Measurements from ENCODE around the gene LRMDA.
A peak's percentile ranks its signal among the peaks of the same experiment; 100 is the strongest.

Gene LRMDA

GRCh38 chr10:75845176-75845947 lies 413.9 kb downstream of the LRMDA start:
- Mint-ChIP-seq H3K9me3 (no peaks in the 10 kb centered on the region), H3K4me3 (no peak overlapping the region), H3K36me3 (ENCODE audit: low read depth) (no peaks in the 10 kb centered on the region), H3K27ac (peak overlapping the region in 1 of 3 experiments; percentile 13), H3K4me1 (peaks cover 25% of the 10 kb centered on the region), H3K27me3 (ENCODE audit: low read depth) (peaks cover 26% of the 10 kb centered on the region)
- peak in 2 of 3 experiments; percentile 14 to 22 for TF ChIP-seq CTCF (IDR thresholded peaks at IDR 0.05; ENCODE audit: unreplicated experiment in 3 of 3)

- Mint-ChIP-seq H3K27me3 (ENCODE audit: low read depth) (peaks cover 26% of the 10 kb centered on the region), H3K36me3 (ENCODE audit: low read depth) (no peaks in the 10 kb centered on the region), H3K27ac (no peak overlapping the region), H3K9me3 (peaks cover 2% of the 10 kb centered on the region), H3K4me1 (peaks cover 39% of the 10 kb centered on the region), H3K4me3 (no peak overlapping the region)
- no peak for TF ChIP-seq CTCF (IDR thresholded peaks at IDR 0.05; ENCODE audit: unreplicated experiment in 3 of 3)
These were observed 416.1 kb downstream of the LRMDA start for GRCh38 chr10:75847477-75847876.

GRCh38 chr10:75851580-75852345 lies 420.3 kb downstream of the LRMDA start:
- no peak for TF ChIP-seq CTCF (IDR thresholded peaks at IDR 0.05; ENCODE audit: unreplicated experiment in 3 of 3)
- H3K4me3 Mint-ChIP-seq = no peak overlapping the region
- no peaks in the 10 kb centered on the region for H3K36me3 Mint-ChIP-seq (ENCODE audit: low read depth)
- H3K9me3 Mint-ChIP-seq = peaks cover 2% of the 10 kb centered on the region
- H3K27ac Mint-ChIP-seq = peak overlapping the region; percentile 0 to 3 (median 0)
- peaks cover 14% of the 10 kb centered on the region for H3K4me1 Mint-ChIP-seq
- peaks cover 5% of the 10 kb centered on the region for H3K27me3 Mint-ChIP-seq (ENCODE audit: low read depth)

GRCh38 chr10:75852851-75853484 lies 421.5 kb downstream of the LRMDA start:
- Mint-ChIP-seq H3K4me1 (peaks cover 14% of the 10 kb centered on the region), H3K9me3 (peaks cover 2% of the 10 kb centered on the region), H3K27ac (no peak overlapping the region), H3K27me3 (ENCODE audit: low read depth) (peaks cover 5% of the 10 kb centered on the region), H3K4me3 (no peak overlapping the region), H3K36me3 (ENCODE audit: low read depth) (no peaks in the 10 kb centered on the region)
- peak; percentile 28 to 36 (median 35) for TF ChIP-seq CTCF (IDR thresholded peaks at IDR 0.05; ENCODE audit: unreplicated experiment in 3 of 3)

- Mint-ChIP-seq H3K9me3 (no peaks in the 10 kb centered on the region), H3K36me3 (ENCODE audit: low read depth) (no peaks in the 10 kb centered on the region), H3K4me1 (peaks cover under 1% of the 10 kb centered on the region)
These were observed 425.9 kb downstream of the LRMDA start for GRCh38 chr10:75857269-75857846.

More at GRCh38 chr10:75857269-75857846, 425.9 kb downstream of the LRMDA start:
- Mint-ChIP-seq H3K27me3 (ENCODE audit: low read depth) (peaks cover 4% of the 10 kb centered on the region), H3K27ac (no peak overlapping the region), H3K4me3 (no peak overlapping the region)
- no peak for TF ChIP-seq CTCF (IDR thresholded peaks at IDR 0.05; ENCODE audit: unreplicated experiment in 3 of 3)
